ENCODE data around the gene BICC1. TPM values are rescaled to one million over a fixed set of nuclear protein-coding genes. Genes with fewer than 3 reads are reported as not detected.

Gene BICC1
- total RNA-seq, 4 donors from 2014 or later = 28.8 to 39.0 (median 30.5) TPM

- no peaks in the 10 kb centered on the region for H3K36me3 ChIP-seq
- DNase-seq (ENCODE audit: low spot score in 2 of 2) = no peak
- H3K4me3 ChIP-seq = peak overlapping the region in 2 of 4 donors; percentile 6 to 27
- H3K27me3 ChIP-seq = no peaks in the 10 kb centered on the region
- H3K27ac ChIP-seq = peak overlapping the region; percentile 7 to 79 (median 55)
- H3K4me1 ChIP-seq = peaks cover 0 to 28% (median 0%) of the 10 kb centered on the region in 4 donors
- no peak for TF ChIP-seq POLR2A (IDR thresholded peaks at IDR 0.05)
- no peak for TF ChIP-seq EP300 (IDR thresholded peaks at IDR 0.05)
- TF ChIP-seq CTCF (IDR thresholded peaks at IDR 0.05) = no peak
- no peaks in the 10 kb centered on the region for H3K9me3 ChIP-seq
- WGBS, 2 donors = 42% methylated on average over 6 of the region's 6 CpGs
These were observed 243.6 kb downstream of the BICC1 start for GRCh38 chr10:58756130-58756719.

GRCh38 chr10:58757352-58758065 lies 244.8 kb downstream of the BICC1 start:
- TF ChIP-seq CTCF (IDR thresholded peaks at IDR 0.05) (no peak), POLR2A (IDR thresholded peaks at IDR 0.05) (no peak), EP300 (IDR thresholded peaks at IDR 0.05) (no peak)
- Histone ChIP-seq H3K27ac (peak overlapping the region in 1 of 4 donors; percentile 0), H3K27me3 (no peaks in the 10 kb centered on the region), H3K4me3 (no peak overlapping the region), H3K36me3 (no peaks in the 10 kb centered on the region), H3K9me3 (no peaks in the 10 kb centered on the region), H3K4me1 (peaks cover 0 to 28% (median 0%) of the 10 kb centered on the region in 4 donors)
- DNase-seq (ENCODE audit: low spot score in 2 of 2) = no peak
- WGBS, 2 donors = 79 to 80% methylated on average over 1 of the region's 1 CpG

GRCh38 chr10:58758321-58758720 lies 245.6 kb downstream of the BICC1 start:
- Histone ChIP-seq H3K36me3 (no peaks in the 10 kb centered on the region), H3K4me3 (no peak overlapping the region), H3K27ac (peak overlapping the region in 1 of 4 donors; percentile 13), H3K27me3 (no peaks in the 10 kb centered on the region), H3K4me1 (peaks cover 0 to 28% (median 0%) of the 10 kb centered on the region in 4 donors), H3K9me3 (no peaks in the 10 kb centered on the region)
- WGBS, 2 donors = 68 to 74% methylated on average over 1 of the region's 1 CpG
- TF ChIP-seq CTCF (IDR thresholded peaks at IDR 0.05) (no peak), EP300 (IDR thresholded peaks at IDR 0.05) (no peak), POLR2A (IDR thresholded peaks at IDR 0.05) (no peak)
- DNase-seq (ENCODE audit: low spot score in 2 of 2) = no peak

GRCh38 chr10:58764087-58764747 lies 251.5 kb downstream of the BICC1 start:
- peaks cover 0 to 16% (median 0%) of the 10 kb centered on the region in 4 donors for H3K9me3 ChIP-seq
- no peak overlapping the region for H3K27ac ChIP-seq
- no peak for DNase-seq (ENCODE audit: low spot score in 2 of 2)
- H3K27me3 ChIP-seq = no peaks in the 10 kb centered on the region
- H3K36me3 ChIP-seq = peaks cover 0 to 3% (median 0%) of the 10 kb centered on the region in 3 donors
- WGBS, 2 donors = 88 to 95% methylated on average over 1 of the region's 1 CpG
- H3K4me3 ChIP-seq = no peak overlapping the region
- H3K4me1 ChIP-seq = no peaks in the 10 kb centered on the region
- TF ChIP-seq POLR2A (IDR thresholded peaks at IDR 0.05) (no peak), EP300 (IDR thresholded peaks at IDR 0.05) (no peak), CTCF (IDR thresholded peaks at IDR 0.05) (no peak)

GRCh38 chr10:58765910-58766309 lies 253.2 kb downstream of the BICC1 start:
- Histone ChIP-seq H3K9me3 (peaks cover 0 to 16% (median 0%) of the 10 kb centered on the region in 4 donors), H3K27ac (no peak overlapping the region), H3K4me3 (no peak overlapping the region), H3K36me3 (peaks cover 0 to 3% (median 0%) of the 10 kb centered on the region in 3 donors), H3K27me3 (no peaks in the 10 kb centered on the region), H3K4me1 (no peaks in the 10 kb centered on the region)
- 70 to 82% methylated on average over 3 of the region's 3 CpGs for WGBS, 2 donors
- DNase-seq (ENCODE audit: low spot score in 2 of 2) = no peak
- no peak for TF ChIP-seq CTCF (IDR thresholded peaks at IDR 0.05)
- no peak for TF ChIP-seq EP300 (IDR thresholded peaks at IDR 0.05)
- TF ChIP-seq POLR2A (IDR thresholded peaks at IDR 0.05) = no peak
